ENCODE measurements around the gene ELP5. TPM values are rescaled to one million over a fixed set of nuclear protein-coding genes. Genes with fewer than 3 reads are reported as not detected.

ELP5 gene
- total and polyA plus RNA-seq, 2 experiments from 2014 or later, result 38.3 to 41.4 TPM

- H3K4me1 ChIP-seq (ENCODE audit: insufficient read depth), result peaks cover 20% of the 10 kb centered on the region; the same call in 1 of the 2 replicates
- peak; percentile 76 for ATAC-seq
- peak within 1 kb of the TSS; percentile 98 for H3K4me2 ChIP-seq
- peaks cover 9% of the 10 kb centered on the region; the same call in 2 of the 3 replicates for H3K9me3 Mint-ChIP-seq
- peak within 1 kb of the TSS; percentile 76 for H2AFZ ChIP-seq
- H3K36me3 ChIP-seq (ENCODE audit: insufficient read depth), result peaks cover 27% of the 10 kb centered on the region
- peak within 1 kb of the TSS; percentile 99 for H3K27ac ChIP-seq (ENCODE audit: low read depth)
- H4K20me1 ChIP-seq (replicated peaks; ENCODE audit: insufficient read depth), result peaks cover 31% of the 10 kb centered on the region
- H3K27me3 Mint-ChIP-seq (ENCODE audit: insufficient read depth, low read depth, poor library complexity), result peaks cover 29% of the 10 kb centered on the region
- H3K4me3 ChIP-seq, result peak within 1 kb of the TSS; percentile 98
- H3K4me1 Mint-ChIP-seq, result peaks cover 31% of the 10 kb centered on the region
- peaks cover 35% of the 10 kb centered on the region for H3K79me2 ChIP-seq (replicated peaks; ENCODE audit: insufficient read depth)
- H3K36me3 Mint-ChIP-seq (ENCODE audit: low read depth), result peaks cover 38% of the 10 kb centered on the region
- no peaks in the 10 kb centered on the region for H3K27me3 ChIP-seq (ENCODE audit: insufficient read depth)
- peaks cover 45% of the 10 kb centered on the region for H3F3A ChIP-seq (replicated peaks; ENCODE audit: low read depth)
- peak within 1 kb of the TSS; percentile 99 for H3K27ac Mint-ChIP-seq
- H3K9me2 ChIP-seq (ENCODE audit: insufficient read depth), result no peaks in the 10 kb centered on the region
- H3K4me3 Mint-ChIP-seq, result peak within 1 kb of the TSS; percentile 98
- TF ChIP-seq JUNB (IDR thresholded peaks at IDR 0.05; ENCODE audit: unreplicated experiment), result no peak
- peak; percentile 87 for TF ChIP-seq CREB1 (CRISPR knock-in tag; IDR thresholded peaks at IDR 0.05; ENCODE audit: low read depth)
- TF ChIP-seq POLR2AphosphoS5 (IDR thresholded peaks at IDR 0.05; ENCODE audit: low read depth), result peak; percentile 78
- DNase-seq (ENCODE audit: low spot score), result peak; percentile 100
These were observed 55.1 kb downstream of the ELP5 start, which contains the start of gene EIF5A for GRCh38 chr17:7306911-7307685. TSS of gene EIF5A (plus strand) at chr17:7307628. CDS start at chr17:7309636, 2,008 bp downstream.

DNA sequence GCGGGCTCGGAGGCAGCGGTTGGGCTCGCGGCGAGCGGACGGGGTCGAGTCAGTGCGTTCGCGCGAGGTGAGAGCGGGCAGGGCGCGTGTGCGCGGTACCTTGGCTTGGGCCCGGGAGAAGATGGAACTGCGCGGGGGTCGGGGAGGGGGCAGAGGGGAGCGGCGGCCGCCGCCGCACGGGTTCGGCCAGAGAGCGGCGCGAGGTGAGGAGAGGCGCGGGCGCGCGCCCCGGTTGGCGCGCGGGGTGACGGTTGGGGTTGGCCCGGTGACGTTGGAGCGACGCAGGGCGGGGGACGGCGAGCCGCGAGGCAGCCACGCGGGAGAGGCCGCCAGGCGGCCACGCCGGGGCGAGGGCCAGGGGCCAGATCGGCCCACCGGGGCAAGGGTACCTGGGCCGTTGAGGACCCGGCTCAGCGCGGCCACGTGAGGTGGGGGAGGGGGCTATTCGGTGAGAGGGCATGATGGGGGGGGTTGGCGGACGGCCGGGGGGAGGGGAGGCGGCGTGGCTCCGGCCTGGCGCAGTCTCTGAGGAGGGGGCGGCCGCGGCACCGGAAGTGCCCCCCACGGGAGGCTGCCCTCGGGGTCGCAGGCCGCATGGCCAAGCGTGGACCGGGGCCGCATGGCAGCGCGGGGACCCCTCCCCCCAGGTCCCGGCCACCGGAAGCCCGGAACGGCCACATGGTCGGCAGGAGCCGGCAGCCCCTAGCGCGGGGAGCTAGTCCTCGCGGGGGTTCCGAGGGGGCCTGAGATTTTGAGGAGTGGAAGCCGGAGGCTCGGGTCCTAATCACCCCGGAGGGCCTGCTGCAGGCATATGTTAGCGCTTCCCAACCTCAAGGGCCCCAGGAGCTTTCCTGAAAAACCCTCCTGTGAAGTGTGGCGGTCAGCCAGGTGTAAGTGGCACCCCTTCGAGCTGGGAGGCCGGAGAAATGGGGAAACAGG, 55.9 kb downstream of the ELP5 start:
- peak; percentile 25 for ATAC-seq
- H3K79me2 ChIP-seq (replicated peaks; ENCODE audit: insufficient read depth), result peaks cover 35% of the 10 kb centered on the region

More for the DNA sequence above, 55.9 kb downstream of the ELP5 start:
- Mint-ChIP-seq H3K4me1 (peaks cover 38% of the 10 kb centered on the region), H3K27ac (peak overlapping the region; percentile 99), H3K27me3 (ENCODE audit: insufficient read depth, low read depth, poor library complexity) (peaks cover 36% of the 10 kb centered on the region), H3K36me3 (ENCODE audit: low read depth) (peaks cover 47% of the 10 kb centered on the region), H3K4me3 (peak overlapping the region; percentile 98), H3K9me3 (peaks cover 9% of the 10 kb centered on the region; the same call in 2 of the 3 replicates)
- peak overlapping the region; percentile 98 for H3K4me2 ChIP-seq
- H3K36me3 ChIP-seq (ENCODE audit: insufficient read depth), result peaks cover 32% of the 10 kb centered on the region
- peak overlapping the region; percentile 98 for H3K4me3 ChIP-seq
- TF ChIP-seq, protein P1, sequence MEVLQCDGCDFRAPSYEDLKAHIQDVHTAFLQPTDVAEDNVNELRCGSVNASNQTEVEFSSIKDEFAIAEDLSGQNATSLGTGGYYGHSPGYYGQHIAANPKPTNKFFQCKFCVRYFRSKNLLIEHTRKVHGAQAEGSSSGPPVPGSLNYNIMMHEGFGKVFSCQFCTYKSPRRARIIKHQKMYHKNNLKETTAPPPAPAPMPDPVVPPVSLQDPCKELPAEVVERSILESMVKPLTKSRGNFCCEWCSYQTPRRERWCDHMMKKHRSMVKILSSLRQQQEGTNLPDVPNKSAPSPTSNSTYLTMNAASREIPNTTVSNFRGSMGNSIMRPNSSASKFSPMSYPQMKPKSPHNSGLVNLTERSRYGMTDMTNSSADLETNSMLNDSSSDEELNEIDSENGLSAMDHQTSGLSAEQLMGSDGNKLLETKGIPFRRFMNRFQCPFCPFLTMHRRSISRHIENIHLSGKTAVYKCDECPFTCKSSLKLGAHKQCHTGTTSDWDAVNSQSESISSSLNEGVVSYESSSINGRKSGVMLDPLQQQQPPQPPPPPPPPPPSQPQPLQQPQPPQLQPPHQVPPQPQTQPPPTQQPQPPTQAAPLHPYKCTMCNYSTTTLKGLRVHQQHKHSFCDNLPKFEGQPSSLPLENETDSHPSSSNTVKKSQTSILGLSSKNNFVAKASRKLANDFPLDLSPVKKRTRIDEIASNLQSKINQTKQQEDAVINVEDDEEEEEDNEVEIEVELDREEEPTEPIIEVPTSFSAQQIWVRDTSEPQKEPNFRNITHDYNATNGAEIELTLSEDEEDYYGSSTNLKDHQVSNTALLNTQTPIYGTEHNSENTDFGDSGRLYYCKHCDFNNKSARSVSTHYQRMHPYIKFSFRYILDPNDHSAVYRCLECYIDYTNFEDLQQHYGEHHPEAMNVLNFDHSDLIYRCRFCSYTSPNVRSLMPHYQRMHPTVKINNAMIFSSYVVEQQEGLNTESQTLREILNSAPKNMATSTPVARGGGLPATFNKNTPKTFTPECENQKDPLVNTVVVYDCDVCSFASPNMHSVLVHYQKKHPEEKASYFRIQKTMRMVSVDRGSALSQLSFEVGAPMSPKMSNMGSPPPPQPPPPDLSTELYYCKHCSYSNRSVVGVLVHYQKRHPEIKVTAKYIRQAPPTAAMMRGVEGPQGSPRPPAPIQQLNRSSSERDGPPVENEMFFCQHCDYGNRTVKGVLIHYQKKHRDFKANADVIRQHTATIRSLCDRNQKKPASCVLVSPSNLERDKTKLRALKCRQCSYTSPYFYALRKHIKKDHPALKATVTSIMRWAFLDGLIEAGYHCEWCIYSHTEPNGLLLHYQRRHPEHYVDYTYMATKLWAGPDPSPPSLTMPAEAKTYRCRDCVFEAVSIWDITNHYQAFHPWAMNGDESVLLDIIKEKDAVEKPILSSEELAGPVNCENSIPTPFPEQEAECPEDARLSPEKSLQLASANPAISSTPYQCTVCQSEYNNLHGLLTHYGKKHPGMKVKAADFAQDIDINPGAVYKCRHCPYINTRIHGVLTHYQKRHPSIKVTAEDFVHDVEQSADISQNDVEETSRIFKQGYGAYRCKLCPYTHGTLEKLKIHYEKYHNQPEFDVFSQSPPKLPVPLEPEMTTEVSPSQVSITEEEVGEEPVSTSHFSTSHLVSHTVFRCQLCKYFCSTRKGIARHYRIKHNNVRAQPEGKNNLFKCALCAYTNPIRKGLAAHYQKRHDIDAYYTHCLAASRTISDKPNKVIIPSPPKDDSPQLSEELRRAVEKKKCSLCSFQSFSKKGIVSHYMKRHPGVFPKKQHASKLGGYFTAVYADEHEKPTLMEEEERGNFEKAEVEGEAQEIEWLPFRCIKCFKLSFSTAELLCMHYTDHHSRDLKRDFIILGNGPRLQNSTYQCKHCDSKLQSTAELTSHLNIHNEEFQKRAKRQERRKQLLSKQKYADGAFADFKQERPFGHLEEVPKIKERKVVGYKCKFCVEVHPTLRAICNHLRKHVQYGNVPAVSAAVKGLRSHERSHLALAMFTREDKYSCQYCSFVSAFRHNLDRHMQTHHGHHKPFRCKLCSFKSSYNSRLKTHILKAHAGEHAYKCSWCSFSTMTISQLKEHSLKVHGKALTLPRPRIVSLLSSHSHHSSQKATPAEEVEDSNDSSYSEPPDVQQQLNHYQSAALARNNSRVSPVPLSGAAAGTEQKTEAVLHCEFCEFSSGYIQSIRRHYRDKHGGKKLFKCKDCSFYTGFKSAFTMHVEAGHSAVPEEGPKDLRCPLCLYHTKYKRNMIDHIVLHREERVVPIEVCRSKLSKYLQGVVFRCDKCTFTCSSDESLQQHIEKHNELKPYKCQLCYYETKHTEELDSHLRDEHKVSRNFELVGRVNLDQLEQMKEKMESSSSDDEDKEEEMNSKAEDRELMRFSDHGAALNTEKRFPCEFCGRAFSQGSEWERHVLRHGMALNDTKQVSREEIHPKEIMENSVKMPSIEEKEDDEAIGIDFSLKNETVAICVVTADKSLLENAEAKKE (CRISPR knock-in tag; IDR thresholded peaks at IDR 0.05), result no peak
- TF ChIP-seq EZH2 (IDR thresholded peaks at IDR 0.05; ENCODE audit: low read depth, unreplicated experiment) (no peak), CREB1 (CRISPR knock-in tag; IDR thresholded peaks at IDR 0.05; ENCODE audit: low read depth) (peak; percentile 77)
- peaks cover 38% of the 10 kb centered on the region for H4K20me1 ChIP-seq (replicated peaks; ENCODE audit: insufficient read depth)
- peaks cover 20% of the 10 kb centered on the region; the same call in 1 of the 2 replicates for H3K4me1 ChIP-seq (ENCODE audit: insufficient read depth)
- no peak overlapping the region for H2AFZ ChIP-seq
- H3K27ac ChIP-seq (ENCODE audit: low read depth), result peak overlapping the region; percentile 99
- no peaks in the 10 kb centered on the region for H3K27me3 ChIP-seq (ENCODE audit: insufficient read depth)
- peaks cover 51% of the 10 kb centered on the region for H3F3A ChIP-seq (replicated peaks; ENCODE audit: low read depth)
- DNase-seq (ENCODE audit: low spot score), result peak; percentile 64
- H3K9me2 ChIP-seq (ENCODE audit: insufficient read depth), result no peaks in the 10 kb centered on the region

All from GM23338 (cell line).